Measurements from ENCODE around the gene GREB1L. TPM values are rescaled to one million over a fixed set of nuclear protein-coding genes. Genes with fewer than 3 reads are reported as not detected.
"Not testable (repeated sequence)": the region's sequence is repeated elsewhere in the genome, so short reads cannot be mapped to it uniquely, and the experiment has no call there.

GREB1L gene
- total RNA-seq, 1 experiment from 2014 or later: 75.4 TPM

GRCh38 chr18:21306368-21306767 lies 64.3 kb downstream of the GREB1L start:
- no peaks in the 10 kb centered on the region for H3K27me3 Mint-ChIP-seq (ENCODE audit: insufficient read depth, unreplicated experiment)

GRCh38 chr18:21307578-21307977 lies 65.5 kb downstream of the GREB1L start:
- Histone ChIP-seq H3K27me3 (replicated peaks; ENCODE audit: control insufficient read depth, insufficient read depth, low read length) (no peaks in the 10 kb centered on the region), H3K9me3 (no peaks in the 10 kb centered on the region), H3K4me1 (peaks cover 59% of the 10 kb centered on the region), H3K36me3 (ENCODE audit: control insufficient read depth, insufficient read depth, low read length) (no peaks in the 10 kb centered on the region), H3K4me3 (ENCODE audit: low read depth, low read length) (no peak overlapping the region)
- DNase-seq: no peak
- BruUV-seq (replicated peaks): no TSS peak
- H3K4me1 Mint-ChIP-seq (ENCODE audit: low read depth, unreplicated experiment): peaks cover 37% of the 10 kb centered on the region
- H3K36me3 Mint-ChIP-seq (ENCODE audit: insufficient read depth, unreplicated experiment): peaks cover 12% of the 10 kb centered on the region
- no peak overlapping the region for H3K4me3 Mint-ChIP-seq (ENCODE audit: unreplicated experiment)
- TF ChIP-seq CTCF (IDR thresholded peaks at IDR 0.05; ENCODE audit: insufficient read depth in 1 of 2, low read depth in 1 of 2, low read length in 1 of 2, severe bottlenecking in 1 of 2, unreplicated experiment in 1 of 2): no peak
- no peak overlapping the region for H3K27ac Mint-ChIP-seq (ENCODE audit: unreplicated experiment)
- H3K27me3 Mint-ChIP-seq (ENCODE audit: insufficient read depth, unreplicated experiment): no peaks in the 10 kb centered on the region
- no peaks in the 10 kb centered on the region for H3K9me3 Mint-ChIP-seq (ENCODE audit: unreplicated experiment)
- POLR2A ChIA-PET: no interaction called here
- intact Hi-C loops (cut with micrococcal nuclease; ENCODE audit: unreplicated experiment): no loop called here
- CTCF ChIA-PET: no interaction called here

More at GRCh38 chr18:21306368-21306767, 64.3 kb downstream of the GREB1L start:
- ChIA-PET POLR2A (no interaction called here), CTCF (interaction anchor here (1.7 kb wide), 1 partner anchor 9 kb away, joined by 5 read pairs; no protein-coding TSS in a partner anchor)
- no peak for DNase-seq
- no TSS peak for BruUV-seq (replicated peaks)
- H3K4me1 Mint-ChIP-seq (ENCODE audit: low read depth, unreplicated experiment): peaks cover 47% of the 10 kb centered on the region
- intact Hi-C loops (cut with micrococcal nuclease; ENCODE audit: unreplicated experiment): no loop called here
- Histone ChIP-seq H3K9me3 (no peaks in the 10 kb centered on the region), H3K4me1 (peaks cover 71% of the 10 kb centered on the region), H3K27me3 (replicated peaks; ENCODE audit: control insufficient read depth, insufficient read depth, low read length) (no peaks in the 10 kb centered on the region), H3K36me3 (ENCODE audit: control insufficient read depth, insufficient read depth, low read length) (no peaks in the 10 kb centered on the region), H3K4me3 (ENCODE audit: low read depth, low read length) (no peak overlapping the region)
- H3K27ac Mint-ChIP-seq (ENCODE audit: unreplicated experiment): peak overlapping the region; percentile 68
- no peaks in the 10 kb centered on the region for H3K9me3 Mint-ChIP-seq (ENCODE audit: unreplicated experiment)
- TF ChIP-seq CTCF (IDR thresholded peaks at IDR 0.05; ENCODE audit: insufficient read depth in 1 of 2, low read depth in 1 of 2, low read length in 1 of 2, severe bottlenecking in 1 of 2, unreplicated experiment in 1 of 2): no peak
- H3K4me3 Mint-ChIP-seq (ENCODE audit: unreplicated experiment): no peak overlapping the region
- peaks cover 7% of the 10 kb centered on the region for H3K36me3 Mint-ChIP-seq (ENCODE audit: insufficient read depth, unreplicated experiment)

DNA sequence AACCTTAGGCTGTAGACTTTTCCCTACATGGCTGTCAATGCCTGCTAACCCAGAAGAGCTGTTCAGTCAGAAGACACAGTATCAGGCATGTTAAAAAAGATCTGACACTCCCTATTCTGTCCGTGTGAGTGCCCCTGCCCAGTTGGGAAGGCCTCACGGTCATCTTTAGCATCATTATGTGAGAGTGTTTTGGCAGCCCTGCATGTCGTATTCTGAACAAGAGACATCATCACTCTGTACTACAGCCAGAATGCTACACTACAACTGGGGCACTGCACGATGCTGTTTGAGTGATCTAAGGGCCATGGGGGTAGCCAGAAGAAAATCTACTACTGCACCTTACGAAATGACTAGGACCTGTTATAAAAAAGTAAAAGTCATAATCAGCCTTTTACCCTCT lies 67.2 kb downstream of the GREB1L start:
- Mint-ChIP-seq H3K27ac (ENCODE audit: unreplicated experiment) (no peak overlapping the region), H3K9me3 (ENCODE audit: unreplicated experiment) (no peaks in the 10 kb centered on the region), H3K4me3 (ENCODE audit: unreplicated experiment) (no peak overlapping the region), H3K36me3 (ENCODE audit: insufficient read depth, unreplicated experiment) (peaks cover 17% of the 10 kb centered on the region), H3K27me3 (ENCODE audit: insufficient read depth, unreplicated experiment) (no peaks in the 10 kb centered on the region), H3K4me1 (ENCODE audit: low read depth, unreplicated experiment) (peaks cover 48% of the 10 kb centered on the region)
- no peak for DNase-seq
- BruUV-seq (replicated peaks): no TSS peak
- H3K4me1 ChIP-seq: peaks cover 54% of the 10 kb centered on the region
- H3K27me3 ChIP-seq (replicated peaks; ENCODE audit: control insufficient read depth, insufficient read depth, low read length): no peaks in the 10 kb centered on the region
- H3K36me3 ChIP-seq (ENCODE audit: control insufficient read depth, insufficient read depth, low read length): no peaks in the 10 kb centered on the region
- no peaks in the 10 kb centered on the region for H3K9me3 ChIP-seq
- no peak overlapping the region for H3K4me3 ChIP-seq (ENCODE audit: low read depth, low read length)
- TF ChIP-seq CTCF (IDR thresholded peaks at IDR 0.05; ENCODE audit: insufficient read depth in 1 of 2, low read depth in 1 of 2, low read length in 1 of 2, severe bottlenecking in 1 of 2, unreplicated experiment in 1 of 2): no peak
- intact Hi-C loops (cut with micrococcal nuclease; ENCODE audit: unreplicated experiment): no loop called here
- ChIA-PET CTCF (no interaction called here), POLR2A (no interaction called here)

DNA sequence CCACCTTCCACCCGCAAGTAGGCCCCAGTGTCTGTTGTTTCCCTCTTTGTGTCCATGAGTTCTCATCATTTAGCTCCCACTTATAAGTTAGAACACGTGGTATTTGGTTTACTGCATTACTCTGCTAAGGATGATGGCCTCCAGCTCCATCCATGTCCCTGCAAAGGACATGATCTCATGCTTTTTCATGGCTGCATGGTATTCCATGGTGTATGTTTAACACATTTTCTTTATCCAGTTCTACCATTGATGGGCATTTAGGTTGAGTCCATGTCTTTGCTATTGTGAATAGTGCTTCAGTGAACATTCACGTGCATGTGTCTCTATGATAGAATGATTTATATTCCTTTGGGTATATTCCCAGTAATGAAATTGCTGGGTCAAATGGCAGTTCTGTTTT lies 69.9 kb downstream of the GREB1L start:
- H3K36me3 ChIP-seq (ENCODE audit: control insufficient read depth, insufficient read depth, low read length); POLR2A ChIA-PET; BruUV-seq (replicated peaks); H3K27ac Mint-ChIP-seq (ENCODE audit: unreplicated experiment); H3K4me3 Mint-ChIP-seq (ENCODE audit: unreplicated experiment); H3K9me3 Mint-ChIP-seq (ENCODE audit: unreplicated experiment); H3K27me3 ChIP-seq (replicated peaks; ENCODE audit: control insufficient read depth, insufficient read depth, low read length); H3K27me3 Mint-ChIP-seq (ENCODE audit: insufficient read depth, unreplicated experiment); H3K4me3 ChIP-seq (ENCODE audit: low read depth, low read length); DNase-seq; intact Hi-C loops (cut with micrococcal nuclease; ENCODE audit: unreplicated experiment); CTCF ChIA-PET; H3K9me3 ChIP-seq: not testable (repeated sequence)
- Mint-ChIP-seq H3K4me1 (ENCODE audit: low read depth, unreplicated experiment) (peaks cover 41% of the 10 kb centered on the region), H3K36me3 (ENCODE audit: insufficient read depth, unreplicated experiment) (peaks cover 25% of the 10 kb centered on the region)
- H3K4me1 ChIP-seq: peaks cover 49% of the 10 kb centered on the region

All from Caco-2 (cell line).